ENCODE measurements around the gene CPSF7.
"Not testable (repeated sequence)": the region's sequence is repeated elsewhere in the genome, so short reads cannot be mapped to it uniquely, and the experiment has no call there.

DNA sequence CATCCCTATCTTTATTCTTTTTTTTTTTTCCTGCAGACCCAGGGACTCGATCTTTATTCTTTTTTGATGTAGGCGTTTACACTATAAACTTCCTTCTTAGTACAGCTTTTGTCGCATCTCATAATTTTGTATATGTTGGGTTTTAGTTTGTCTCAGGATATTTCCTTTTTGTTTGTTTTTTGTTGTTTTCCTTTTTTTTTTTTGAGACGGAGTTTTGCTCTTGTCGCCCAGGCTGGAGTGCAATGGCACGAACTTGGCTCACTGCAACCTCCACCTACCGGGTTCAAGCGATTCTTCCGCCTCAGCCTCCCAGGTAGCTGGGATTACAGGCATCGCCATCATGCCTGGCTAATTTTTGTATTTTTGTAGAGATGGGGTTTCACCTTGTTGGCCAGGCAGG, 1.1 kb upstream of the CPSF7 start:
- TF ChIP-seq, protein P1, sequence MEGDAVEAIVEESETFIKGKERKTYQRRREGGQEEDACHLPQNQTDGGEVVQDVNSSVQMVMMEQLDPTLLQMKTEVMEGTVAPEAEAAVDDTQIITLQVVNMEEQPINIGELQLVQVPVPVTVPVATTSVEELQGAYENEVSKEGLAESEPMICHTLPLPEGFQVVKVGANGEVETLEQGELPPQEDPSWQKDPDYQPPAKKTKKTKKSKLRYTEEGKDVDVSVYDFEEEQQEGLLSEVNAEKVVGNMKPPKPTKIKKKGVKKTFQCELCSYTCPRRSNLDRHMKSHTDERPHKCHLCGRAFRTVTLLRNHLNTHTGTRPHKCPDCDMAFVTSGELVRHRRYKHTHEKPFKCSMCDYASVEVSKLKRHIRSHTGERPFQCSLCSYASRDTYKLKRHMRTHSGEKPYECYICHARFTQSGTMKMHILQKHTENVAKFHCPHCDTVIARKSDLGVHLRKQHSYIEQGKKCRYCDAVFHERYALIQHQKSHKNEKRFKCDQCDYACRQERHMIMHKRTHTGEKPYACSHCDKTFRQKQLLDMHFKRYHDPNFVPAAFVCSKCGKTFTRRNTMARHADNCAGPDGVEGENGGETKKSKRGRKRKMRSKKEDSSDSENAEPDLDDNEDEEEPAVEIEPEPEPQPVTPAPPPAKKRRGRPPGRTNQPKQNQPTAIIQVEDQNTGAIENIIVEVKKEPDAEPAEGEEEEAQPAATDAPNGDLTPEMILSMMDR (IDR thresholded peaks at IDR 0.05) = not testable (repeated sequence)
- TF ChIP-seq EZH2 (IDR thresholded peaks at IDR 0.05; ENCODE audit: borderline replicate concordance, insufficient read depth, low read depth, low read length, poor library complexity, severe bottlenecking) = not testable (repeated sequence)
